A549 (cell line): ENCODE measurements around the gene DGKD. TPM values are rescaled to one million over a fixed set of nuclear protein-coding genes. Genes with fewer than 3 reads are reported as not detected.

Source experiments
- ATAC-seq, 2 experiments: fragments of 200-7000 bp in 1 of 2; fragments of >200 bp in 1 of 2; cut with Nextera tagmentation in 1 of 2; cut with Tn5 transposase in 1 of 2; 3 replicates each; pipeline versions ENCODE4 v1.8.0 to v1.9.1; 2018 to 2020; ENCODE audit warnings: mild to moderate bottlenecking in 1 of 2, moderate library complexity in 1 of 2
- CTCF ChIA-PET: fragments of 300-600 bp; sonication (Branson Sonifier 250); formaldehyde crosslinking; extraction: SDS; loops from one replicate; lab custom pipeline; 2021; ENCODE audit warnings: antibody characterized with exemption, inconsistent platforms; lab: Yijun Ruan, JAX
- POLR2A ChIA-PET: fragments of 350-600 bp; formaldehyde crosslinking; extraction: SDS; loops from one replicate; lab custom pipeline; 2021; ENCODE audit warnings: antibody characterized with exemption, inconsistent platforms; lab: Yijun Ruan, JAX
- DNase-seq, 2 experiments: peaks; one replicate each; pipeline versions ENCODE4 v3.0.0 to v3.0.0-alpha.2; 2011 to 2016; ENCODE audit warnings: low read depth in 1 of 2, low spot score in 1 of 2
- FAIRE-seq: peaks from 2 replicates; lab custom pipeline; 2011; peaks lifted over from hg19 to GRCh38; lab: Jason Lieb, UNC
- H3K27ac ChIP-seq, 2 experiments: fragments of >200 bp; sonication (Bioruptor Twin); formaldehyde crosslinking; 3 replicates each; pipeline ENCODE4 v1.5.1; 2016 to 2017
- H3K4me1 ChIP-seq: fragments of >200 bp; sonication (Bioruptor Twin); formaldehyde crosslinking; 3 replicates; pipeline ENCODE4 v1.6.1; 2016
- H3K4me2 ChIP-seq: fragments of >200 bp; sonication (Bioruptor Twin); formaldehyde crosslinking; 3 replicates; pipeline ENCODE4 v1.6.1; 2016
- H3K4me3 ChIP-seq: fragments of >200 bp; sonication (Bioruptor Twin); formaldehyde crosslinking; 3 replicates; pipeline ENCODE4 v1.5.1; 2016
- H3K9me3 ChIP-seq: fragments of >200 bp; sonication (Bioruptor Twin); formaldehyde crosslinking; 3 replicates; pipeline ENCODE4 v1.6.1; 2016
- CBX2 ChIP-seq: fragments of 200-600 bp; sonication (generic); IDR thresholded peaks from 2 replicates; pipeline ENCODE4 v1.6.1; 2016; ENCODE audit warnings: low read depth, mild to moderate bottlenecking, borderline replicate concordance
- E2F6 ChIP-seq: IDR thresholded peaks from 2 replicates; pipeline ENCODE4 v1.6.1; 2012; ENCODE audit warnings: low read depth, borderline replicate concordance
- HMGXB4 ChIP-seq: fragments of 250-450 bp; sonication (Bioruptor Pico); IDR thresholded peaks from 2 replicates; pipeline ENCODE4 v1.5.0; 2021; ENCODE audit warnings: mild to moderate bottlenecking, moderate library complexity, borderline replicate concordance
- KDM5A ChIP-seq: fragments of 200-600 bp; sonication (generic); IDR thresholded peaks from 2 replicates; pipeline ENCODE4 v1.6.1; 2016; ENCODE audit warnings: antibody characterized with exemption, mild to moderate bottlenecking
- MAFK ChIP-seq: fragments of 450-650 bp; IDR thresholded peaks from 2 replicates; pipeline ENCODE4 v1.6.1; 2014; ENCODE audit not compliant: partially characterized antibody
- POLR2AphosphoS2 ChIP-seq: conservative IDR thresholded peaks from 2 replicates; pipeline ENCODE4 v1.6.1; 2012; ENCODE audit warnings: low read length, improper control_type of control experiment, inconsistent platforms
- ZNF302 ChIP-seq: fragments of 250-450 bp; sonication (Bioruptor Pico); IDR thresholded peaks from 2 replicates; pipeline ENCODE4 v1.9.0; 2021; ENCODE audit warnings: inconsistent platforms, mild to moderate bottlenecking, moderate library complexity
- WGBS: methylation state at CpG from one replicate; pipeline ENCODE4 v1.1.6; 2017; ENCODE audit errors: missing lambda C conversion rate; 5-methylcytosine and 5-hydroxymethylcytosine counted together
- polyA plus RNA-seq, 4 experiments: library from polyadenylated mRNA; depleted of rRNA in 3 of 4; stranded (reverse); fragments of >200 nt; fragmentation: RNase III in 1 of 4; extraction: RNeasy Plus Mini Kit Qiagen cat#74134 plus additional on column Dnase treatment in 1 of 4; gene quantifications; 2 replicates in 3 of 4; 3 replicates in 1 of 4; pipeline ENCODE4 v1.2.3, GENCODE V29; 2011 to 2017

The DGKD gene
- polyA plus RNA-seq, 2 of the 4 experiments (the other 2 are of a cell fraction) = 68.8 to 99.6 TPM

GRCh38 chr2:233435436-233436190, 81.3 kb downstream of the DGKD start:
- Histone ChIP-seq H3K9me3 (no peaks in the 10 kb centered on the region), H3K4me3 (no peak overlapping the region), H3K27ac (peak overlapping the region in 1 of 2 experiments; percentile 67; a peak in 4 of 6 replicates), H3K4me2 (no peak overlapping the region), H3K4me1 (peaks cover 26% of the 10 kb centered on the region)
- no peak for DNase-seq
- WGBS = 97% methylated on average over 18 of the region's 18 CpGs
- POLR2A ChIA-PET = interaction anchor here (0.7 to 1.3 kb wide), 3 partner anchors 16 to 397 kb away, joined by 3 to 4 read pairs (median 4); no protein-coding TSS in a partner anchor
- no peak for ATAC-seq
- TF ChIP-seq POLR2AphosphoS2 (peak; percentile 85; the same call in 1 of the 2 replicates), CBX2 (no peak)
- CTCF ChIA-PET = interaction anchor here (1.0 to 20.8 kb wide), 5 partner anchors 8 to 421 kb away, joined by 3 to 356 read pairs (median 26); no protein-coding TSS in a partner anchor
- FAIRE-seq = no peak

DNA sequence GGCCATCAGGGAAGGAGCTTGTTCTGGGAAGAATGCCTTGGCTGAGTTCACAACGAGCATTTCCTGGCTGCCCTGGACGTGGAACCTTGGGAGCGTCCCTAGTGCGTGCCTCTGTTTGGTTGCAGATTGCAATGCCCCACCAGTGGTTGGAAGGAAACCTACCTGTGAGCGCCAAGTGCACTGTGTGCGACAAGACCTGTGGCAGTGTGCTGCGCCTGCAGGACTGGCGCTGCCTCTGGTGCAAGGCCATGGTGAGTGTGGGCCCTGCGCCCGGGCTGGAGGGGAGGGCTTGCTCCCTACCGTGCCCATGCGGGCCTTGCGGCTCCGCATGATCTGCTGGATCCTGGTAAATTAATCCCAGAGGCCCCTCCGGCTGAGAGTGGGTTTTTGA, 81.9 kb downstream of the DGKD start:
- TF ChIP-seq POLR2AphosphoS2 (no peak), E2F6 (no peak), ZNF302 (CRISPR knock-in tag) (no peak)
- Histone ChIP-seq H3K4me3 (no peak overlapping the region), H3K4me2 (no peak overlapping the region), H3K4me1 (peaks cover 23% of the 10 kb centered on the region), H3K9me3 (no peaks in the 10 kb centered on the region), H3K27ac (peak overlapping the region in 1 of 2 experiments; percentile 67; a peak in 3 of 6 replicates)
- ChIA-PET CTCF (interaction anchor here (1.0 to 20.8 kb wide), 5 partner anchors 8 to 421 kb away, joined by 3 to 356 read pairs (median 26); no protein-coding TSS in a partner anchor), POLR2A (interaction anchor here (1.1 to 1.3 kb wide), 2 partner anchors 17 to 396 kb away, joined by 4 read pairs; no protein-coding TSS in a partner anchor)
- FAIRE-seq (no peak), ATAC-seq (no peak; a peak in 1 of 6 replicates), DNase-seq (no peak)
- 98% methylated on average over 10 of the region's 15 CpGs for WGBS

GRCh38 chr2:233436691-233437438, 82.6 kb downstream of the DGKD start:
- DNase-seq (no peak), ATAC-seq (no peak; a peak in 1 of 6 replicates), FAIRE-seq (no peak)
- WGBS = 92% methylated on average over 16 of the region's 17 CpGs
- Histone ChIP-seq H3K9me3 (no peaks in the 10 kb centered on the region), H3K4me1 (peaks cover 23% of the 10 kb centered on the region; the same call in 2 of the 3 replicates), H3K27ac (peak overlapping the region in 1 of 2 experiments; percentile 67; a peak in 3 of 6 replicates), H3K4me3 (no peak overlapping the region), H3K4me2 (no peak overlapping the region)
- TF ChIP-seq KDM5A = no peak
- POLR2A ChIA-PET = no interaction called here
- CTCF ChIA-PET = interaction anchor here (0.7 to 20.8 kb wide), 5 partner anchors 9 to 584 kb away, joined by 3 to 356 read pairs (median 26); no protein-coding TSS in a partner anchor

GRCh38 chr2:233437439-233437955, 83.2 kb downstream of the DGKD start:
- no peaks in the 10 kb centered on the region for H3K9me3 ChIP-seq
- H3K4me3 ChIP-seq = no peak overlapping the region
- ChIA-PET CTCF (interaction anchor here (0.7 to 20.8 kb wide), 6 partner anchors 9 to 584 kb away, joined by 3 to 356 read pairs (median 15); no protein-coding TSS in a partner anchor), POLR2A (interaction anchor here (0.7 to 1.1 kb wide), 2 partner anchors 15 to 22 kb away, joined by 3 to 4 read pairs; no protein-coding TSS in a partner anchor)
- ATAC-seq (no peak), DNase-seq (no peak), FAIRE-seq (no peak)
- 96% methylated on average over 13 of the region's 14 CpGs for WGBS
- no peak for TF ChIP-seq HMGXB4 (CRISPR knock-in tag)
- no peak for TF ChIP-seq MAFK
- peak overlapping the region in 1 of 2 experiments; percentile 67; a peak in 3 of 6 replicates for H3K27ac ChIP-seq
- peaks cover 29% of the 10 kb centered on the region; the same call in 2 of the 3 replicates for H3K4me1 ChIP-seq
- no peak overlapping the region for H3K4me2 ChIP-seq
